ENCODE results near the gene ADAMTS16. TPM values are rescaled to one million over a fixed set of nuclear protein-coding genes. Genes with fewer than 3 reads are reported as not detected.
A peak's percentile ranks its signal among the peaks of the same experiment; 100 is the strongest.

ADAMTS16 gene
- total and polyA plus RNA-seq, 9 of the 15 experiments (the other 6 are each of a cell fraction or from before 2014, with no cell fraction given), result not detected

DNA sequence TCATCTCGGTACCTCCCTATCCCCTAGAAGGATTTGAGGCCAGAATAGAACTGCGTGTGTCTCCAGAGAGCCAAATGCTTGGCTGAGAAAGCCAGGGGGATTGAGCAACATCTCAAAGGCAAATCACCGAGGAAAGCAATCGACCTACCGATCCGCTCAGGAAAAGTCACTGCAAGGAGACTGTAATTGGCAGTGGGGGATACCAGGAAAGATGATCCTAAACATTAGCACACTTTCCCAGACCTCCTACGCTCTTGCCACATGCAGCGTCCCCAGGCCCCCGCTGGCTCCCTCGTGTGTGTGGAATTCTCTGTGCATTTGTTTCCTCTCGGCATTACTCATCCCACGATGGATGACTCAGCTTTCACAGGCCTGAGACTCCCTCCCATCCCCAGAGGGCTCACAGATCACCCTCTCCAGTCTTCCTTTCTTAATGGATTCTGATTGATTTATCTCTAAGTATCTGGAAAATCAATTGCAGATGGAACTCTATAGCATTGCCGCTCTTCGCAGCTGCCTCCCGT lies 200.1 kb downstream of the ADAMTS16 start (continued):
- 0 out of 2 replicates have a peak, but pooled peaks have one; percentile 13 for TF ChIP-seq REST (IDR thresholded peaks at IDR 0.05; ENCODE audit: borderline replicate concordance)
- TF ChIP-seq REST (CRISPR knock-in tag; IDR thresholded peaks at IDR 0.05; ENCODE audit: low read depth), result 0 out of 2 replicates have a peak, but pooled peaks have one; percentile 62
- no peak for TF ChIP-seq USF2 (CRISPR knock-in tag; IDR thresholded peaks at IDR 0.05)
- TF ChIP-seq PTTG1 (tag; IDR thresholded peaks at IDR 0.05; ENCODE audit: low read depth), result no peak
- TF ChIP-seq CHD2 (IDR thresholded peaks at IDR 0.05; ENCODE audit: low read depth, low read length), result no peak
- TF ChIP-seq CREB3 (tag; conservative IDR thresholded peaks at IDR 0.05; ENCODE audit: low read depth), result no peak
- peak; percentile 62 for TF ChIP-seq CTBP1 (IDR thresholded peaks at IDR 0.05; ENCODE audit: borderline replicate concordance)
- TF ChIP-seq TEAD4 (IDR thresholded peaks at IDR 0.05; ENCODE audit: low read length), result peak; percentile 94
- 0 out of 2 replicates have a peak, but pooled peaks have one; percentile 24 for TF ChIP-seq TEAD4 (CRISPR knock-in tag; IDR thresholded peaks at IDR 0.05; ENCODE audit: borderline replicate concordance)
- TF ChIP-seq, protein P1, sequence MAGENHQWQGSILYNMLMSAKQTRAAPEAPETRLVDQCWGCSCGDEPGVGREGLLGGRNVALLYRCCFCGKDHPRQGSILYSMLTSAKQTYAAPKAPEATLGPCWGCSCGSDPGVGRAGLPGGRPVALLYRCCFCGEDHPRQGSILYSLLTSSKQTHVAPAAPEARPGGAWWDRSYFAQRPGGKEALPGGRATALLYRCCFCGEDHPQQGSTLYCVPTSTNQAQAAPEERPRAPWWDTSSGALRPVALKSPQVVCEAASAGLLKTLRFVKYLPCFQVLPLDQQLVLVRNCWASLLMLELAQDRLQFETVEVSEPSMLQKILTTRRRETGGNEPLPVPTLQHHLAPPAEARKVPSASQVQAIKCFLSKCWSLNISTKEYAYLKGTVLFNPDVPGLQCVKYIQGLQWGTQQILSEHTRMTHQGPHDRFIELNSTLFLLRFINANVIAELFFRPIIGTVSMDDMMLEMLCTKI (IDR thresholded peaks at IDR 0.05; ENCODE audit: partially characterized antibody), result no peak
- TF ChIP-seq, protein P2, sequence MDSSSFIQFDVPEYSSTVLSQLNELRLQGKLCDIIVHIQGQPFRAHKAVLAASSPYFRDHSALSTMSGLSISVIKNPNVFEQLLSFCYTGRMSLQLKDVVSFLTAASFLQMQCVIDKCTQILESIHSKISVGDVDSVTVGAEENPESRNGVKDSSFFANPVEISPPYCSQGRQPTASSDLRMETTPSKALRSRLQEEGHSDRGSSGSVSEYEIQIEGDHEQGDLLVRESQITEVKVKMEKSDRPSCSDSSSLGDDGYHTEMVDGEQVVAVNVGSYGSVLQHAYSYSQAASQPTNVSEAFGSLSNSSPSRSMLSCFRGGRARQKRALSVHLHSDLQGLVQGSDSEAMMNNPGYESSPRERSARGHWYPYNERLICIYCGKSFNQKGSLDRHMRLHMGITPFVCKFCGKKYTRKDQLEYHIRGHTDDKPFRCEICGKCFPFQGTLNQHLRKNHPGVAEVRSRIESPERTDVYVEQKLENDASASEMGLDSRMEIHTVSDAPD (CRISPR knock-in tag; IDR thresholded peaks at IDR 0.05), result no peak
- no peak for TF ChIP-seq MIER1 (IDR thresholded peaks at IDR 0.05; ENCODE audit: low read depth)
- TF ChIP-seq ZKSCAN8 (CRISPR knock-in tag; IDR thresholded peaks at IDR 0.05), result no peak
- TF ChIP-seq CEBPG (CRISPR knock-in tag; IDR thresholded peaks at IDR 0.05), result no peak
- peak; percentile 62 to 89 for TF ChIP-seq CEBPG (tag; conservative IDR thresholded peaks at IDR 0.05 in 1 of 2, IDR thresholded peaks at IDR 0.05 in 1 of 2)
- no peak for TF ChIP-seq ZNF134 (CRISPR knock-in tag; conservative IDR thresholded peaks at IDR 0.05)
